Measurements from ENCODE around the gene DNAH14.
"Not testable (repeated sequence)": the region's sequence is repeated elsewhere in the genome, so short reads cannot be mapped to it uniquely, and the experiment has no call there.

DNAH14 gene

GRCh38 chr1:225300381-225300780, 370.9 kb downstream of the DNAH14 start:
- in situ Hi-C loops (cut with MboI; ENCODE audit: low pct_unique_long_range_greater_than_20kb, low sequenced_read_pairs, unreplicated experiment): no loop called here
- TF ChIP-seq, protein P1, sequence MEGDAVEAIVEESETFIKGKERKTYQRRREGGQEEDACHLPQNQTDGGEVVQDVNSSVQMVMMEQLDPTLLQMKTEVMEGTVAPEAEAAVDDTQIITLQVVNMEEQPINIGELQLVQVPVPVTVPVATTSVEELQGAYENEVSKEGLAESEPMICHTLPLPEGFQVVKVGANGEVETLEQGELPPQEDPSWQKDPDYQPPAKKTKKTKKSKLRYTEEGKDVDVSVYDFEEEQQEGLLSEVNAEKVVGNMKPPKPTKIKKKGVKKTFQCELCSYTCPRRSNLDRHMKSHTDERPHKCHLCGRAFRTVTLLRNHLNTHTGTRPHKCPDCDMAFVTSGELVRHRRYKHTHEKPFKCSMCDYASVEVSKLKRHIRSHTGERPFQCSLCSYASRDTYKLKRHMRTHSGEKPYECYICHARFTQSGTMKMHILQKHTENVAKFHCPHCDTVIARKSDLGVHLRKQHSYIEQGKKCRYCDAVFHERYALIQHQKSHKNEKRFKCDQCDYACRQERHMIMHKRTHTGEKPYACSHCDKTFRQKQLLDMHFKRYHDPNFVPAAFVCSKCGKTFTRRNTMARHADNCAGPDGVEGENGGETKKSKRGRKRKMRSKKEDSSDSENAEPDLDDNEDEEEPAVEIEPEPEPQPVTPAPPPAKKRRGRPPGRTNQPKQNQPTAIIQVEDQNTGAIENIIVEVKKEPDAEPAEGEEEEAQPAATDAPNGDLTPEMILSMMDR (IDR thresholded peaks at IDR 0.05; ENCODE audit: extremely low read depth, insufficient read depth, missing control alignments): no peak
- DNase-seq (ENCODE audit: low spot score): no peak

DNA sequence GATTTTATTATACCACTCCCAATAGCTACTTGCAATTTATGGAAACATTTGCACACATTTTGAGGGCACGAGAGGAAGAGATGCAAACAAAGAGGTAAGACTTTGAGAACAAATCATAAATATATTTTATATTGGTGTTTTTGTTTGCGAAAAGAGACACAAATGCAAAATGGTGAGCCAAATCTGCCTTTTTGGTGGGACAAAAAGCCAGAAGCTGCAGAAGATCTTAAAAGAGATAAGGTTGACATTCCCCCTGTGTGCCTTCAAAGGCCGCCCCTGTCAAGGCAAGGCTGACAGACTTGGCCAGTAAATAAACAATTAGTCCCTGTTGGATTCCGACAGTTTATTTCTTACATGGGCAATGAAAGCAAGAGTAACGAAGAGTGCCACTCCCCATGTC, 375.5 kb downstream of the DNAH14 start:
- in situ Hi-C loops (cut with MboI; ENCODE audit: low pct_unique_long_range_greater_than_20kb, low sequenced_read_pairs, unreplicated experiment): no loop called here
- no peak for DNase-seq (ENCODE audit: low spot score)
- TF ChIP-seq, protein P1 (IDR thresholded peaks at IDR 0.05; ENCODE audit: extremely low read depth, insufficient read depth, missing control alignments): no peak

GRCh38 chr1:225310544-225310943, 381.1 kb downstream of the DNAH14 start:
- in situ Hi-C loops (cut with MboI; ENCODE audit: low pct_unique_long_range_greater_than_20kb, low sequenced_read_pairs, unreplicated experiment); DNase-seq (ENCODE audit: low spot score): not testable (repeated sequence)

- TF ChIP-seq, protein P1 (IDR thresholded peaks at IDR 0.05; ENCODE audit: extremely low read depth, insufficient read depth, missing control alignments): peak; percentile 78
- in situ Hi-C loops (cut with MboI; ENCODE audit: low pct_unique_long_range_greater_than_20kb, low sequenced_read_pairs, unreplicated experiment): no loop called here
- peak; percentile 29 for DNase-seq (ENCODE audit: low spot score)
Measured at GRCh38 chr1:225318706-225319575, 389.5 kb downstream of the DNAH14 start.

DNA sequence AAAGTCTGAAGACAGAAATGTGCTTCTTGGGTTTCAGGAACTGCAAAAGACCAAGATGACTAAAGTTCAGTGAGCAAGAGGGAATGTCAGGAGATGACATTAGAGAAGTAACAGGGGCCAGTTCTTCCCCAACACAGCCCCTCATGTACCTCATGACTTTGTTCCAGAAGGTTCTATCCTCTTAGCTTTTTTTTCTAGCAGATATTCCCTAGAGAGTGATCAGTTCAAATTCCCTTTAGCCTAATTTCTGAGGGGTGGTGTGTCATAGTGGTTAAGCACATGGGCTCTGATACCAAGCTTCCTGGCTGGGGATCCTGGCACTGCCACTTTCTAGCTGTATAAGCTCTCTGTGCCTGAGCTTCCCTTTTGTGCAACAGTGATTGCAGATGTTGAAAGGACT, 390.4 kb downstream of the DNAH14 start:
- no peak for DNase-seq (ENCODE audit: low spot score)
- TF ChIP-seq, protein P1 (IDR thresholded peaks at IDR 0.05; ENCODE audit: extremely low read depth, insufficient read depth, missing control alignments): no peak
- in situ Hi-C loops (cut with MboI; ENCODE audit: low pct_unique_long_range_greater_than_20kb, low sequenced_read_pairs, unreplicated experiment): no loop called here

DNA sequence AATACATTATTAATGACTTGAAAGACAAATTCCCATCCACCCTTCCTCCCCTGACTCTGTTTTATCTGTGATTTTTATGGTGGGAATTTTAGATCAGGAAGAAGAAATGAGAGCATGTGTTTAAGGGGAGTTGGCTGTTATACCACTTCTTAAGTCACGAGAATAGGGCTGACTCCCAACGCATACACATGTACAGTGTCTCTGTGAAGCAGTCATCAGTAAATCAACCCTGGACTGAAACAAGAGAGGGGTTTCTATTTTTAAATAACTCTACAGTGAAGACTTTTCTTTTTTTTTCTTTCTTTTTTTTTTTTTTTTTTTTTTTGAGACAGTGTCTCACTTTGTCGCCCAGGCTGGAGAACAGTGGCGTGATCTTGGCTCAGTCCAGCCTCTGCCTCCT, 392.3 kb downstream of the DNAH14 start:
- in situ Hi-C loops (cut with MboI; ENCODE audit: low pct_unique_long_range_greater_than_20kb, low sequenced_read_pairs, unreplicated experiment): no loop called here
- DNase-seq (ENCODE audit: low spot score): no peak
- TF ChIP-seq, protein P1 (IDR thresholded peaks at IDR 0.05; ENCODE audit: extremely low read depth, insufficient read depth, missing control alignments): no peak

DNA sequence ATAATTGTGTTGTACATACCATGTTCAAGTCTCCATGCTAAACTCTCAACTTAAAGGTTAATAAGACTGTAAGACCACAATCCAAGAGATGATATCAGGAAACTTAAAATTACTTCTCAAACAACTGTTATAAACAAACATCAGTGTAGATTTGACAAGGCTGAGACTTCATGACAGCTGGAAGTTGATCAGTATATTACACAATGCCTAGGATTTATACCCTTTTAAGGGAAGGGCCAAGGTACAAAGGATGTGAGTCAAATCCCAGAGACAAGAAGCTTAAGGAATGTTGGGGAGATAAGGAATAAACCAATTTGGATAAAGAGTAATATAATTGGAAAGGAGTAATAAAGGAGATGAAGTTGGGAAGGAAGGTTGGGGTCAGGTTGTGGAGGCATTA, 399.6 kb downstream of the DNAH14 start:
- no peak for DNase-seq (ENCODE audit: low spot score)
- TF ChIP-seq, protein P1 (IDR thresholded peaks at IDR 0.05; ENCODE audit: extremely low read depth, insufficient read depth, missing control alignments): no peak
- in situ Hi-C loops (cut with MboI; ENCODE audit: low pct_unique_long_range_greater_than_20kb, low sequenced_read_pairs, unreplicated experiment): no loop called here

GRCh38 chr1:225329996-225330395, 400.5 kb downstream of the DNAH14 start:
- DNase-seq (ENCODE audit: low spot score); in situ Hi-C loops (cut with MboI; ENCODE audit: low pct_unique_long_range_greater_than_20kb, low sequenced_read_pairs, unreplicated experiment): not testable (repeated sequence)
